GM21515 (cell line): ENCODE measurements around the gene MACIR.

Source experiments
- ATAC-seq: cut with Tn5 transposase; IDR thresholded peaks from one replicate; pipeline ENCODE4 v1.9.1; 2021; ENCODE audit not compliant: unreplicated experiment

MACIR gene

GRCh38 chr5:103244398-103244797 lies 14.2 kb upstream of the MACIR start:
- ATAC-seq, result no peak

- no peak for ATAC-seq
Observed at GRCh38 chr5:103245761-103246160, 12.8 kb upstream of the MACIR start.

DNA sequence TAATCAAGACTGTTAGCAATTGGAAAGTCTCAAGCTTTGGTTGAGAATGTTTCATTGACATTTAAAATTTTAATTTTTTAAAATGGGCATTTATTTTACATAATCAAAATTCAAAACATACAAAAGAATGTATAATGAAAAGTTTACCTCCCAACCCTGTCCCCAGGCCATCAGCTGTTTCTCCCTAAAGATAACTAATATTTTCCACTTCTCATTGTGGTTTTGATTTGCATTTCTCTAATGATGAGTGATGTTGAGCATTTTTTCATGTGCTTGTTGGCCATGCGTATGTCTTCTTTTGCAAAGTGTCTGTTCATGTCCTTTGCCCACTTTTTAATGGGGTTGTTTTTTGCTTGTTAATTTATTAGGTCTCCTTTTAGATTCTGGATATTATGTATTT lies 11.4 kb upstream of the MACIR start:
- no peak for ATAC-seq

GRCh38 chr5:103249068-103249467 lies 9.5 kb upstream of the MACIR start:
- no peak for ATAC-seq

- ATAC-seq, result no peak
Observed at GRCh38 chr5:103254921-103255320, 3.6 kb upstream of the MACIR start.

GRCh38 chr5:103255691-103256090 lies 2.9 kb upstream of the MACIR start:
- no peak for ATAC-seq

GRCh38 chr5:103256178-103256577 lies 2.4 kb upstream of the MACIR start:
- ATAC-seq, result no peak

DNA sequence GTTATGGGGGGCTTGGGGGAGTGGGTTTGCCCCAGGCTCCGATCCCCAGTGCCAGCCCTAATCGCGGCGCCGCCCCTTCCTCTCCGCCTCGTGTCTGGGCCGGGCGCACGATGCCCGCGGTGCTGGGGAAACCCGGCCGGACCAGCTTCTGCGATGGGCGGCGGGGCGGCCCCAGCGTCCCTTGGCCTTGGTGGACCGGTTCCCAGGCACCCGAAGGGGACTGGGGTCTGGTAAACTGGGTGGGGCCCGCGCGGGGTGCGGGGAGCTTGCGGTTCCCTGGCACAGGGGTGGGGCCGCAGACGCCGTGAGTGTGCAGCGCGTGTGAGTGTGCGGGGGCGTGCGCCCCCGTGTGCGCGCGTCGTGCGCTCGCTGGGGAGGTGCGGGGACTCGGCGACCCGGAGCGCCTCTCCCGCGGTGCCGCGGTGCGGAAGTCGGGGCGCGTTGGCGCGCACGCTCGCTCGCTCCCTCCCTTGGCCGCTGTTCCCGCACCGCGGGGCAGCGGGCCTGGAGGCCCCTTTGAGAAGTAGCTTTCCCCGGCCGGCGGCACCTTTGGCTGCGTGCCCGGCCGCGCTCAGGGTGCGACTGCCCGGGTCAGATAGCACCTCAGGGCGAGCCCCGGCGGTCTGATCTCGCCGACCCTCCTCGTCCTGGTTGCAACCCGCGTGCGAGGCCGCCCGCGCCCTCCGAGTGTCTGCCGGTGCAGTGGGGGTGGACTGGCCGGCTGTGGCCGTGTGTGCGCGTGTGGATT lies 568 bp downstream of the MACIR start:
- ATAC-seq, result peak; percentile 42

GRCh38 chr5:103259705-103260355 lies 1.3 kb downstream of the MACIR start:
- ATAC-seq, result peak; percentile 0

DNA sequence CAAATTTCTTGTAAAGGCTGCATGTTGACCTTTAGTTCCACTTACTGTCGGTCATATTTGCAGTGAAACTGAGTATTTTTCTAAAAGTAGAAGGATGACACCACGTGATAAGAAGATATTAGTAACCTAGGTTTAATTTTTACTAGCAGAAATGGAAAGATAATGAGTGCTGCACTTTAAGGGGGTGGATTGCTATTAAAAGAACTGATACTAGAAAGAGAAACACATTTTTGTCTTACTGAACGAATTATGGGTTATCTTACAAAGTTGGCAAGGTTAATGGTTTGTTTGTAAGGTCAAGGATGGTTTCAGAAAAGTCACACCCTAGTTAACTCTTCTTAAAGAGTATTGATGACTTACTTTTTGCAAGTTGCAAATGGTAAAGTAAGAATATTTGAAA lies 2.4 kb downstream of the MACIR start:
- ATAC-seq, result no peak

DNA sequence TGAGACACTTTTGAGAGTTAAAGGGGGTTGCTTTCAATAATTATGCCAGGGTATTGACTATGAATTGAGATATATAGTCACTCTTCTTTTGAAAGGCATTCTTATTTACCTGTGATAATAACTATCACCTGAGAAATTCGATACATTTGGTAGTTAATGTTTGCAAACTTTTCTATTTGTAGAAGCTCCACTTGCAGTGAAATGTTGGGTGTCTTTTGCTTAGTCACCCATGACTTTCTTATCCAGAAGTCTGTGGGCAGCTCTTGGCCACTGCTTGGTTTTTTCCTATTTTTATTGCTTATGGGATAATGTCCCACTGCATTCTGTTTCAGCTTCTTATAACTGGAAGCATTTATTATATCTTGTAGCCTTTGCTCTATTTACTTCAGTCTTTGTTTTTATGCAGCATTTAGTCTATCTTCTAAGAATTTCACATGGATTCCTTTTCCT lies 3.9 kb downstream of the MACIR start:
- ATAC-seq, result no peak

DNA sequence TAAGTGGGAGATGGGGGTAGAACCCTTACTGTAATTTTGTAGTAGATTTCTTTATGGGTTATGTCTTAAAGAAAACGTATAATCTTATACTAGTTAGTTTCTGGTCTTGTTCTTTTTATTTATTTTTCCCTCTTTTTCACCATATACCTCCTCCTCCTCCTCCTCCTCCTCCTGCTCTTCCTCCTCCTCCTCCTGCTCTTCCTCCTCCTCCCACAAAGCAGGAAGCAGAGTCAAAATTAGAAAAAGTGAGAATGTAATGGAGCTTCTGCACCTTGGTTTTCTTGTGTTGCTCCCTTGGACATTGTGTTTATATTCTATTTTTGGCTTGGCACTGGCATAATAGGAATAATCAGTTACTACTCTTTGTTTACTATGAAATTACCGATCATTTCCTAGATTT lies 4.5 kb downstream of the MACIR start:
- no peak for ATAC-seq

GRCh38 chr5:103264508-103264907 lies 5.9 kb downstream of the MACIR start:
- no peak for ATAC-seq

DNA sequence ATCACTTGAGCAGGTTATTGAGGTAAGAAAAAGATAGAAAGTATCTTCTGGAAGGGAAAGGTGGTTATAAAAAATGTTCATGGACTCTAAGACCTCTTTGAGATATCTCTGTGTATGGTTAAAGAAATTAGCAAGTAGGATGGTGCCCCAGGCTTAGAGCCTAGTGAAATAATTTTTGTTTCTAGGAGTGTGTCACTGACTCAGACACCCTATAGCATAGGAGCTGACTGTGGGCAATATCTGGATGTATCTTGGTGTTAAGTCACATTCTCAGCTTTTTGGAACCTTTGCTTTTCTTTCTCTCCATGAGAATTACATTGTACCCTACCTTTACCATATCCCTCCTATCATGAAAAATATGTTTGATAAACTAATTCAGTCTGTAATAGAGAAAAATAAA lies 12.0 kb downstream of the MACIR start:
- no peak for ATAC-seq

DNA sequence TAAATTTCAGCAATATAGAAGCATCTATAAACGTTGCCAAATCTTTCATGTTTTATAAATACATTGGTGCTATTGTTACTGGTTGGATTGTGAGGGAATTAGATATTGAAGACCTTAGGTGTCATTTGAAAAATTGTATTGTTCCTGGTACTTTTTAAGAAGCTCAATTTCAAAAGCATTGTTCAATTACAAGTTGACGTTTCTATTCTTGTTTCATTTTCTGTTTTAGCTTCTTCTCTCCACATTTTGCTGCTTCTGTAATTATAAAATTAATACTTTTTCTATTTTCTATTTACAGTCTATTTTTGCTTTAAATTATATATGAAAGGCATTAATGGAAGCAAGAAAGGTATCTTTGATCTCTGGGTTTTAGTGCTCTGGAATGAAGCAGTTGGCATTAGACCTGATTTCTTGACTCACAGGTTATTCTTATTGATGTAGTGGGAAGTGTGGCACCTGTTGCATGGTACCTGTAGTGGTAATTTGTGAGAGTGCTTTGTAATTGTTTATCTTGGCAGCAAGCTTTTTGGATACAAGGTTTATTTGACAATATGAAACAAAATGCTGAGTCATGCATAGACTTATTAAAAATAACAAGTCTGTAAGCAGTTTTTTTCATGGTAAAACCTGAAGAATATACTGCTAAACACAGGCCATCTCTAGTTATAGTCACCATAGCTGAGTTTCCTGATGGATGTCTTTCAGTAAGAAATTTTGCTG lies 13.2 kb downstream of the MACIR start:
- peak; percentile 53 for ATAC-seq

DNA sequence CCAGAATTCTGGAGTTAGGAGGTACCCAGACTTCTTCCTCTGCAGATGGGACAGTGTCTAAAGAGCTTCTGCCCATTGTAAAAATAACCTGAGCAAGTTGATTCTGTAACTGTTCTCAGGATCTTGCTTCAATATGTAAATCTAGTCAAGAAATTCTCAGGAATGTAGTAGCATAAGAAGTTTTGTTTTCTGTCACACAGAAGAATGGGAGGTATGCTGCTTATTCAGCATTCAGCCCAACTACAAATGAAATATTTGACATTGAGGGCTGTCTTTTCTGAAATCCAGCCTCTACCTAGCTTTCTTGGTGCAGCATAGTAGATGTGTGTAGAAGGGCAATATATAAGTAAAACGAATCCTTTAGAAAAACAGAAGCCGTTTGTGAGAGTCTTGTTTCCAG lies 13.8 kb downstream of the MACIR start:
- ATAC-seq, result no peak

GRCh38 chr5:103273952-103274351 lies 15.4 kb downstream of the MACIR start:
- no peak for ATAC-seq

- no peak for ATAC-seq
Observed at GRCh38 chr5:103275851-103276250, 17.3 kb downstream of the MACIR start.

GRCh38 chr5:103280967-103281366 lies 22.4 kb downstream of the MACIR start:
- ATAC-seq, result no peak

GRCh38 chr5:103283120-103283519 lies 24.6 kb downstream of the MACIR start:
- ATAC-seq, result no peak

DNA sequence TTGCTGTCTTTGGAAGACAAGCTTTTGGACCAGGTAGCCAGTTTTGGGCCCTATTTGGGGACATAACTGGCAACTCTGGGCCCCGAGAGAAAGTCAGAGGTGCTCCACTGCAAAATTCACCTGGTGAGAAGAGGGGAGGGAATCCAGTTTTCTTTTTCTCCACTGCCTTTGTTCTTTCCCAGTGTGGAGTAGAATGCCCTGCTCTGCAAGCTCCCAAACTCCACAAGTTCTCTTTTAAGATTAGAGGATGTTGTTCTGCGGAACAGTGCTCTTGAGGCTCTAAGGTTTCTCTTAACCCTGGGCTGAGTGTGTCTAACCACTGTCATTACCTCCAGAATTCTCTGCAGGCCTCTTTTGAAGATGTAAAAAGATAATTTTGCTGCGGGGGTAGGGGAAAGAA lies 25.3 kb downstream of the MACIR start:
- ATAC-seq, result no peak

DNA sequence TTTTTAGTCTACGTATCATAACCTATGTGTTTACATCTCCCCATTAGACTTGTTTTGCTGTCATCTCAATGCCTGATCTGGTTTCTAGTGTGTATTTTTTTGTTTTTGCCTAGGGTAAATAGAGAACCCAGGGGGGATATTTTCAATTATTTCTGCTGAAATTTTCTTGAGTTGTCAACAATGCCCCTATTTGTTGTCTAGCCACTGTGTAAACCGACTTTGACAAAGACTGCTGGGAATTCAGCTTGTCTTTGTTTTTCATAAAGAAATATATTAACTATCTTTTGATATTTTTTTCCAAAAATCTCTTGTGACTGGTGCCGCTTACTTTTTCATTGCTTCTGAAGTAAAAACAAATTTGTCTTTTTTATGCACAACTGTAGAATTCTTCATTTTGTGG lies 28.1 kb downstream of the MACIR start:
- ATAC-seq, result no peak
